Measurements from ENCODE around the gene SPCS2. TPM values are rescaled to one million over a fixed set of nuclear protein-coding genes. Genes with fewer than 3 reads are reported as not detected.

Gene SPCS2
- total RNA-seq, 1 experiment from 2014 or later = 116 TPM

DNA sequence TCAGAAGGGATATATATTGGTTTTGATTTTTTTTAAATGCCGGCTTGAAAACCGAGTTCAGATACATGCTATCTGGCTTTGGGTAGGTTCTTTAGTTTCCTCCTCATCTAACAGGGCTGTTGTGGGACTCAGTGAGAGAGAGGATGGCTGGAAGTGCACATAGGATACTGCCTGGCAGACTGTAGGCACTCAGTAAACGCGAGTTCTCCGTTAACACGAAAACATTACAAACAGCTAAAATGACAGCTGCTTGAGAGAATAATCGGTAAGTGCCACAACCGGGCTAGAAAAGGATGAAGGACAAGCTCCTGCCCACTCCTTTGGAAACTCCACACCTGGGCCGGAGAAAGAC lies 544 bp upstream of the SPCS2 start:
- Mint-ChIP-seq H3K4me1 (peaks cover 17% of the 10 kb centered on the region), H3K36me3 (peaks cover 6% of the 10 kb centered on the region; the same call in 1 of the 2 replicates), H3K27ac (peak overlapping the region; percentile 95), H3K9me3 (no peaks in the 10 kb centered on the region), H3K27me3 (ENCODE audit: low read depth) (no peaks in the 10 kb centered on the region), H3K4me3 (peak overlapping the region; percentile 99)
- DNase-seq (ENCODE audit: low spot score) (no peak), ATAC-seq (peak; percentile 11)
- CTCF ChIA-PET = interaction anchor here (1.0 to 2.1 kb wide), 3 partner anchors 18 to 74 kb away, joined by 3 to 6 read pairs (median 5); no protein-coding TSS in a partner anchor
- POLR2A ChIA-PET = interaction anchor here (0.5 to 2.0 kb wide), 4 partner anchors 18 to 628 kb away, joined by 3 to 8 read pairs (median 4); partner anchors contain the start of gene NEU3
- no peak for TF ChIP-seq IRF2 (CRISPR knock-in tag; IDR thresholded peaks at IDR 0.05; ENCODE audit: borderline replicate concordance, low read depth)
- TF ChIP-seq, protein P1, sequence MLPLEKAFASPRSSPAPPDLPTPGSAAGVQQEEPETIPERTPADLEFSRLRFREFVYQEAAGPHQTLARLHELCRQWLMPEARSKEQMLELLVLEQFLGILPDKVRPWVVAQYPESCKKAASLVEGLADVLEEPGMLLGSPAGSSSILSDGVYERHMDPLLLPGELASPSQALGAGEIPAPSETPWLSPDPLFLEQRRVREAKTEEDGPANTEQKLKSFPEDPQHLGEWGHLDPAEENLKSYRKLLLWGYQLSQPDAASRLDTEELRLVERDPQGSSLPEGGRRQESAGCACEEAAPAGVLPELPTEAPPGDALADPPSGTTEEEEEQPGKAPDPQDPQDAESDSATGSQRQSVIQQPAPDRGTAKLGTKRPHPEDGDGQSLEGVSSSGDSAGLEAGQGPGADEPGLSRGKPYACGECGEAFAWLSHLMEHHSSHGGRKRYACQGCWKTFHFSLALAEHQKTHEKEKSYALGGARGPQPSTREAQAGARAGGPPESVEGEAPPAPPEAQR (CRISPR knock-in tag; IDR thresholded peaks at IDR 0.05) = no peak
- TF ChIP-seq, protein P2, sequence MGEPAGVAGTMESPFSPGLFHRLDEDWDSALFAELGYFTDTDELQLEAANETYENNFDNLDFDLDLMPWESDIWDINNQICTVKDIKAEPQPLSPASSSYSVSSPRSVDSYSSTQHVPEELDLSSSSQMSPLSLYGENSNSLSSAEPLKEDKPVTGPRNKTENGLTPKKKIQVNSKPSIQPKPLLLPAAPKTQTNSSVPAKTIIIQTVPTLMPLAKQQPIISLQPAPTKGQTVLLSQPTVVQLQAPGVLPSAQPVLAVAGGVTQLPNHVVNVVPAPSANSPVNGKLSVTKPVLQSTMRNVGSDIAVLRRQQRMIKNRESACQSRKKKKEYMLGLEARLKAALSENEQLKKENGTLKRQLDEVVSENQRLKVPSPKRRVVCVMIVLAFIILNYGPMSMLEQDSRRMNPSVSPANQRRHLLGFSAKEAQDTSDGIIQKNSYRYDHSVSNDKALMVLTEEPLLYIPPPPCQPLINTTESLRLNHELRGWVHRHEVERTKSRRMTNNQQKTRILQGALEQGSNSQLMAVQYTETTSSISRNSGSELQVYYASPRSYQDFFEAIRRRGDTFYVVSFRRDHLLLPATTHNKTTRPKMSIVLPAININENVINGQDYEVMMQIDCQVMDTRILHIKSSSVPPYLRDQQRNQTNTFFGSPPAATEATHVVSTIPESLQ (CRISPR knock-in tag; IDR thresholded peaks at IDR 0.05) = no peak
- no peak for TF ChIP-seq NR3C1 (CRISPR knock-in tag; conservative IDR thresholded peaks at IDR 0.05; ENCODE audit: low read depth)
- TF ChIP-seq CREB1 (CRISPR knock-in tag; IDR thresholded peaks at IDR 0.05) = no peak
- TF ChIP-seq GABPB1 (CRISPR knock-in tag; IDR thresholded peaks at IDR 0.05) = no peak
- 0 out of 2 replicates have a peak, but pooled peaks have one; percentile 31 for TF ChIP-seq JUN (CRISPR knock-in tag; IDR thresholded peaks at IDR 0.05)
- no peak for TF ChIP-seq ZNF425 (CRISPR knock-in tag; conservative IDR thresholded peaks at IDR 0.05)
- no peak for TF ChIP-seq ELF4 (CRISPR knock-in tag; IDR thresholded peaks at IDR 0.05; ENCODE audit: low read depth)

DNA sequence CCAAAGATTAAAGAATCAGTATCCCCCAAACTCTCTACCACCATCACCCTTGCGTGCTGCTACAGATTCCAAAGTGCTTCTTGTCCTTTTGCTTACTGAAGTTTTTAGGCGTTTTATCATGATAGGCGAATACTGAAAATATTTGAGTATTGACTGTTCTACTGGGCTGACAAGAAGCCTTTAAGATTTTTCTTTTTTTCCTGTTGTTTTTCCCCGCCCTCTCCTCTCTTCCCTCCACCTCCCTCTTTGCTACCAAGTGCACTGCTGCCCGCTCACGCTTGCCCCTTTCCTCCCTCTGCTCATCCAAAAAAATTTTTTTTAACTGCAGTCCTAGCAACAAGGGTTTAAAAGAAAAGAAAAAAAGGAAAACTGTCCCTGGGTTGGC lies 679 bp downstream of the SPCS2 start:
- peak overlapping the region; percentile 99 for H3K4me3 Mint-ChIP-seq
- CTCF ChIA-PET = interaction anchor here (1.6 kb wide), 1 partner anchor 20 kb away, joined by 7 read pairs; no protein-coding TSS in a partner anchor
- DNase-seq (ENCODE audit: low spot score) (no peak), ATAC-seq (no peak)
- H3K9me3 Mint-ChIP-seq = no peaks in the 10 kb centered on the region
- no peaks in the 10 kb centered on the region for H3K27me3 Mint-ChIP-seq (ENCODE audit: low read depth)
- POLR2A ChIA-PET = interaction anchor here (2.0 kb wide), 1 partner anchor 39 kb away, joined by 8 read pairs; the partner anchor contains the start of gene NEU3
- H3K36me3 Mint-ChIP-seq = peaks cover 11% of the 10 kb centered on the region; the same call in 1 of the 2 replicates
- peak overlapping the region; percentile 98 for H3K27ac Mint-ChIP-seq
- H3K4me1 Mint-ChIP-seq = peaks cover 17% of the 10 kb centered on the region
- TF ChIP-seq CREB1 (CRISPR knock-in tag; IDR thresholded peaks at IDR 0.05) (no peak), HMGA2 (CRISPR knock-in tag; IDR thresholded peaks at IDR 0.05) (no peak), OVOL2 (CRISPR knock-in tag; IDR thresholded peaks at IDR 0.05; ENCODE audit: borderline replicate concordance) (no peak), FOXJ3 (CRISPR knock-in tag; IDR thresholded peaks at IDR 0.05; ENCODE audit: borderline replicate concordance) (no peak), PRRX2 (CRISPR knock-in tag; IDR thresholded peaks at IDR 0.05) (no peak), ZNF232 (CRISPR knock-in tag; IDR thresholded peaks at IDR 0.05) (no peak), ZNF396 (CRISPR knock-in tag; IDR thresholded peaks at IDR 0.05; ENCODE audit: borderline replicate concordance) (no peak), NFATC4 (CRISPR knock-in tag; IDR thresholded peaks at IDR 0.05) (no peak), ATF1 (CRISPR knock-in tag; IDR thresholded peaks at IDR 0.05) (no peak), IRF2 (CRISPR knock-in tag; IDR thresholded peaks at IDR 0.05; ENCODE audit: borderline replicate concordance, low read depth) (no peak), CBFB (CRISPR knock-in tag; IDR thresholded peaks at IDR 0.05; ENCODE audit: low read depth) (no peak), ZMAT4 (CRISPR knock-in tag; IDR thresholded peaks at IDR 0.05) (no peak), HMGXB4 (CRISPR knock-in tag; IDR thresholded peaks at IDR 0.05) (no peak)
- TF ChIP-seq, protein P3, sequence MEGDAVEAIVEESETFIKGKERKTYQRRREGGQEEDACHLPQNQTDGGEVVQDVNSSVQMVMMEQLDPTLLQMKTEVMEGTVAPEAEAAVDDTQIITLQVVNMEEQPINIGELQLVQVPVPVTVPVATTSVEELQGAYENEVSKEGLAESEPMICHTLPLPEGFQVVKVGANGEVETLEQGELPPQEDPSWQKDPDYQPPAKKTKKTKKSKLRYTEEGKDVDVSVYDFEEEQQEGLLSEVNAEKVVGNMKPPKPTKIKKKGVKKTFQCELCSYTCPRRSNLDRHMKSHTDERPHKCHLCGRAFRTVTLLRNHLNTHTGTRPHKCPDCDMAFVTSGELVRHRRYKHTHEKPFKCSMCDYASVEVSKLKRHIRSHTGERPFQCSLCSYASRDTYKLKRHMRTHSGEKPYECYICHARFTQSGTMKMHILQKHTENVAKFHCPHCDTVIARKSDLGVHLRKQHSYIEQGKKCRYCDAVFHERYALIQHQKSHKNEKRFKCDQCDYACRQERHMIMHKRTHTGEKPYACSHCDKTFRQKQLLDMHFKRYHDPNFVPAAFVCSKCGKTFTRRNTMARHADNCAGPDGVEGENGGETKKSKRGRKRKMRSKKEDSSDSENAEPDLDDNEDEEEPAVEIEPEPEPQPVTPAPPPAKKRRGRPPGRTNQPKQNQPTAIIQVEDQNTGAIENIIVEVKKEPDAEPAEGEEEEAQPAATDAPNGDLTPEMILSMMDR (IDR thresholded peaks at IDR 0.05) = no peak
- TF ChIP-seq, protein P4, sequence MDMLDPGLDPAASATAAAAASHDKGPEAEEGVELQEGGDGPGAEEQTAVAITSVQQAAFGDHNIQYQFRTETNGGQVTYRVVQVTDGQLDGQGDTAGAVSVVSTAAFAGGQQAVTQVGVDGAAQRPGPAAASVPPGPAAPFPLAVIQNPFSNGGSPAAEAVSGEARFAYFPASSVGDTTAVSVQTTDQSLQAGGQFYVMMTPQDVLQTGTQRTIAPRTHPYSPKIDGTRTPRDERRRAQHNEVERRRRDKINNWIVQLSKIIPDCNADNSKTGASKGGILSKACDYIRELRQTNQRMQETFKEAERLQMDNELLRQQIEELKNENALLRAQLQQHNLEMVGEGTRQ (CRISPR knock-in tag; IDR thresholded peaks at IDR 0.05) = no peak
